Skeletal muscle tissue (tissue), 4 donors: ENCODE results near the gene PAQR8. TPM values are rescaled to one million over a fixed set of nuclear protein-coding genes. Genes with fewer than 3 reads are reported as not detected.

ENCODE experiments used
- H3K27ac ChIP-seq: one replicate; pipeline ENCODE4 v1.7.0; 2013; ENCODE audit warnings: mild to moderate bottlenecking, low read depth, low read length, inconsistent platforms
- H3K27me3 ChIP-seq, 3 donors: one replicate each; pipeline ENCODE4 v1.7.0; 2013; ENCODE audit warnings: low read length in 3 of 3; ENCODE audit not compliant: control insufficient read depth in 3 of 3, insufficient read depth in 3 of 3
- H3K36me3 ChIP-seq, 3 donors: one replicate each; pipeline ENCODE4 v1.7.0; 2013; ENCODE audit warnings: low read length in 3 of 3; ENCODE audit not compliant: control insufficient read depth in 3 of 3, insufficient read depth in 3 of 3
- H3K4me1 ChIP-seq, 3 donors: one replicate each; pipeline ENCODE4 v1.7.0; 2013; ENCODE audit warnings: low read length in 3 of 3, mild to moderate bottlenecking in 3 of 3; ENCODE audit not compliant: control insufficient read depth in 3 of 3, insufficient read depth in 3 of 3
- H3K4me3 ChIP-seq, 3 donors: one replicate each; pipeline ENCODE4 v1.7.0; 2013; ENCODE audit warnings: low read length in 3 of 3
- H3K9ac ChIP-seq, 3 donors: one replicate each; pipeline ENCODE4 v1.7.0; 2013; ENCODE audit warnings: low read length in 3 of 3, mild to moderate bottlenecking in 3 of 3, moderate library complexity in 2 of 3, low read depth in 1 of 3
- H3K9me3 ChIP-seq, 3 donors: one replicate each; pipeline ENCODE4 v1.7.0; 2013; ENCODE audit warnings: low read length in 3 of 3; ENCODE audit not compliant: control insufficient read depth in 3 of 3
- total RNA-seq: library from RNA; depleted of rRNA; stranded (reverse); fragments of >200 nt; gene quantifications from one replicate; pipeline ENCODE4 v1.2.3, GENCODE V29; 2014
- donor health status: Osteomylitis.

PAQR8 gene, protein sequence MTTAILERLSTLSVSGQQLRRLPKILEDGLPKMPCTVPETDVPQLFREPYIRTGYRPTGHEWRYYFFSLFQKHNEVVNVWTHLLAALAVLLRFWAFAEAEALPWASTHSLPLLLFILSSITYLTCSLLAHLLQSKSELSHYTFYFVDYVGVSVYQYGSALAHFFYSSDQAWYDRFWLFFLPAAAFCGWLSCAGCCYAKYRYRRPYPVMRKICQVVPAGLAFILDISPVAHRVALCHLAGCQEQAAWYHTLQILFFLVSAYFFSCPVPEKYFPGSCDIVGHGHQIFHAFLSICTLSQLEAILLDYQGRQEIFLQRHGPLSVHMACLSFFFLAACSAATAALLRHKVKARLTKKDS
- 6.3 TPM for total RNA-seq

DNA sequence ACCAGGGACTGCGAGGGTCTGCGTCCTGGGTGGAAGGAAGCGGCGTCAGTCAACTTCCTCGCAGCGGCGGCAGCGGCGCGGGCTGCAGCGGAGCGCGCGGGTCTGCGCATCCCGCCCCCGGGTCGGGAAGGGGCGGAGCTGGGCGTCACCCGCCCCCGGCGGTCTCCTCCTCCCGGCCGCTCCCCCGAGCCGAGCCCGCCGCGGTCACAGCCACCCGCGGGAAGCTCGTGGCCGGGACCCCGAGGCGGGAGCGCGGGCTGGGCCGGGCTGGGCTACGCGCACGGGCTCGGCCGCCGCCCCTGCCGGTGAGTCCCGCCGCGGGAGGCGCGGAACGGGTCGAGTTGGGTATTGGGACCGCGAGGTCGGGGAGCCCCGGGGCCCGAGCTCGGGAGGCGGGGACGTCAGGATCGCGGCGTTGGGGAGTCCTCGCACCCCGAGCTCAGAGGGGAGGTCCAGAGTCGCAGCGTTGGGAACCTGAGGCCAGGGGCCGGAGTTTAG is at the start of gene PAQR8:
Gene PAQR8, plus strand, starts transcription at position 207 of the 498 bp plus-strand sequence. CDS start 41,063 bp downstream, outside the sequence.
- Histone ChIP-seq H3K27ac (peak within 1 kb of the TSS; percentile 65), H3K4me3 (peak within 1 kb of the TSS; percentile 73 to 80 (median 80)), H3K4me1 (peaks cover 11 to 19% (median 14%) of the 10 kb centered on the region in 3 donors), H3K9ac (peak within 1 kb of the TSS; percentile 66 to 81 (median 70)), H3K36me3 (no peaks in the 10 kb centered on the region), H3K27me3 (peaks cover 8 to 16% (median 14%) of the 10 kb centered on the region in 3 donors), H3K9me3 (no peaks in the 10 kb centered on the region)

DNA sequence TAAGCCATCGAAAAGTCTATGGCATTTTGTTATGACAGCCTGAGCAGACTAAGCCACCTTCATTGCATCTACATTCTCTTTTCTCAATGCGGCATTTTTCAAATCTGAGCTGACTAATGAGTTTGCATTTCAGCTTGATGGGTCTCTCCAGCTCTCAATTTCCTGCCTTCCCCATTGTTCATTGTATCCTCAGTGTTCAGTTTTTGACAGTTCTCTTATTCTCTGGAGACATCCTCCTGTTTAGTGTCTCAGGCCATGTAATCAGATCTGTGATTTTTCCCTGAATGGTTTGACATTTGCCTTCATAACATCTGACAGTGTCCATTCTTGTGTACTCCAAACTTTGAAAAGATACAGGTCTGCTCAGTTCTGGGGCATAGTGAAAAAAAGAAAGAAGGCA is 49.5 kb upstream of the PAQR8 start:
- Histone ChIP-seq H3K9me3 (no peaks in the 10 kb centered on the region), H3K27ac (no peak overlapping the region), H3K9ac (no peak overlapping the region), H3K4me1 (no peaks in the 10 kb centered on the region), H3K4me3 (no peak overlapping the region), H3K27me3 (no peaks in the 10 kb centered on the region), H3K36me3 (no peaks in the 10 kb centered on the region)

DNA sequence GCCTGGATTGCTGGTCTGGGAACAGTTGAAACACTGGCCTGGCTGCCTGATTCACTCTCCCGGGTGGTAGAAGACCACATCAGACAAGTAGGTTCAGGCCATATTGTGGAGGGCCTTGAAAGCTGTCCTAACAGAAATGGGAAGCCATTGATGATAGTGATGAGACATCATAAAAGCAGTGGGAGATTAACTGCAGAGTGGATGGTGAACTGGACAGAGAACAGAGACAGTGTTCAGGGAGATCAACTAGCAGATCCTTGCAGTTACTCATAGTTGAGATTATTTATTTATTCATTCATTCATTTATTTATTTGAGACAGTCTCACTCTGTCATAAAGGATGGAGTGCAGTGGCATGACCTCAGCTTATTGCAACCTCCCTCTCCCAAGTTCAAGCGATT is 47.2 kb upstream of the PAQR8 start:
- no peaks in the 10 kb centered on the region for H3K27me3 ChIP-seq
- H3K36me3 ChIP-seq, result no peaks in the 10 kb centered on the region
- H3K4me3 ChIP-seq, result no peak overlapping the region
- H3K9me3 ChIP-seq, result no peaks in the 10 kb centered on the region
- no peak overlapping the region for H3K9ac ChIP-seq
- H3K27ac ChIP-seq, result no peak overlapping the region
- no peaks in the 10 kb centered on the region for H3K4me1 ChIP-seq

DNA sequence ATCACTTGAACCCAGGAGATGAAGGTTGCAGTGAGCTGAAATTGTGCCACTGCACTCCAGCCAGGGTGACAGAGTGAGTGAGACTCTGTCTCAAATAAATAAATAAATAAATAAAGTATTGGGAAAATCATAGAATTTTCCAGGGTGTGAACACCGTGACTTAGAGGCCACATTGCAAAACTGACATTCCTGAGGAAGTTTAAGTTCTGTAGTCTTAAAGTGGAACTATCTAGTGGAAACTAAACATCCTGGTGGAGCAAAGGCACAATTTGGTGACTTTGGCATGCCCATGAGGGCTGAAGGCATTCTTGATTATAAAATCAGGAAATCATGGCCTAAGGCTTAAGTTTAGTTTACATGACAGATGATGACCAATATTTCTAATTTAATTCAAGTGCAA is 44.7 kb upstream of the PAQR8 start:
- Histone ChIP-seq H3K27me3 (no peaks in the 10 kb centered on the region), H3K4me1 (no peaks in the 10 kb centered on the region), H3K4me3 (no peak overlapping the region), H3K36me3 (no peaks in the 10 kb centered on the region), H3K9me3 (no peaks in the 10 kb centered on the region), H3K27ac (no peak overlapping the region), H3K9ac (no peak overlapping the region)

DNA sequence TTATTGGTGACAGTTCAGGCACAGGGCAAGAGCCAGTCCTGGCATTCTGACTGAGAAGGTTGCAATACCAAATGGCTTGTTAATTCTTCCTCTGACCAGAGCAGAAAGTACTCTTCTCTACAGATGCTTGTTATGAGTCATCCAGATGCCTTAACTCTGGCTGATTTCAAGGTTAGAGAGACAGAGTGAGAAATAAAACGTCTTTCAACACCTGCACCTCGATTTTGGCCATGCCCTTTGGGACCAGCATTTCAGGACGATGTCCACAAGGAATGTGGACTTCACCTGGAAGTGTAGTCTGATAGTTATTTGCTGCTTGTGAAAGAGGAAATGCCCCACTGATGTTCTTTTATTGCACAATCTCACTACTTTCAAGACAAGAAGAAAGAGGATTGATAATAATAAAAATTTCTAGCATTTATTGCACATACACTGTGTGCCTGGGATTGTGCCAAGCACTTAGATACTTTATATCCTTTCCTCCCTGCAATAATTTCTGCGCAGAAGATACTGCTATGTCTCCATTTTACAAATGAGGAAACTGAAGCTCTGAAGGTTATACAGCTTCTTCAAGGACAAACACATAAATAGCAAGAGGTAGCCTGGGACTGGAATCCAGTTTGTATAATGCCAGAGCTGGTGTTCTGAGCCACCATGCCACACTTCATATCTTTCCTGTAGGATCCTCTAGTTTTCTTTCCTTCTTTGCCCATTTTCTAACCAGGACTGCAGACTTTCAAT is 43.9 kb upstream of the PAQR8 start:
- Histone ChIP-seq H3K36me3 (no peaks in the 10 kb centered on the region), H3K27me3 (no peaks in the 10 kb centered on the region), H3K9me3 (no peaks in the 10 kb centered on the region), H3K4me1 (no peaks in the 10 kb centered on the region), H3K9ac (no peak overlapping the region), H3K4me3 (no peak overlapping the region), H3K27ac (no peak overlapping the region)

DNA sequence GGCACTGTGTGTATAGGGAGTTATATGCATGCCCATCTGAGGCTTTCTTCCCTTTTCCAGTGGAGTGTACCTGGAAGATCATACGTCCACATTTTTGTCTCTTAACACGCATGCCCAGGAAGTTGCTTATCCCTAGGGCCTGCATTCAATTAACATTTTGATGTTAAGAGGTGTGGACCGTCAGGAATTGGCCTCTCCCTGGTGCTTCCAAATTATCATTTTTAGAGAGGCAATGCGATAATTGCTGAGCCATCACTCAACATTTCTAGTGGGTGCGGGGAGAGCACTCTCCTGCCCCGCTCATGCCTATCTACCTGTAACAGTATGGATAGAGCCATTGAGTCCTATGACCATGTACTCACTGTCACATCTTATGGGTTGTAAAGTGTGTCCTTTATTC is 37.8 kb upstream of the PAQR8 start:
- no peaks in the 10 kb centered on the region for H3K9me3 ChIP-seq
- H3K27me3 ChIP-seq, result no peaks in the 10 kb centered on the region
- no peak overlapping the region for H3K4me3 ChIP-seq
- H3K9ac ChIP-seq, result no peak overlapping the region
- H3K4me1 ChIP-seq, result no peaks in the 10 kb centered on the region
- H3K36me3 ChIP-seq, result no peaks in the 10 kb centered on the region
- no peak overlapping the region for H3K27ac ChIP-seq

DNA sequence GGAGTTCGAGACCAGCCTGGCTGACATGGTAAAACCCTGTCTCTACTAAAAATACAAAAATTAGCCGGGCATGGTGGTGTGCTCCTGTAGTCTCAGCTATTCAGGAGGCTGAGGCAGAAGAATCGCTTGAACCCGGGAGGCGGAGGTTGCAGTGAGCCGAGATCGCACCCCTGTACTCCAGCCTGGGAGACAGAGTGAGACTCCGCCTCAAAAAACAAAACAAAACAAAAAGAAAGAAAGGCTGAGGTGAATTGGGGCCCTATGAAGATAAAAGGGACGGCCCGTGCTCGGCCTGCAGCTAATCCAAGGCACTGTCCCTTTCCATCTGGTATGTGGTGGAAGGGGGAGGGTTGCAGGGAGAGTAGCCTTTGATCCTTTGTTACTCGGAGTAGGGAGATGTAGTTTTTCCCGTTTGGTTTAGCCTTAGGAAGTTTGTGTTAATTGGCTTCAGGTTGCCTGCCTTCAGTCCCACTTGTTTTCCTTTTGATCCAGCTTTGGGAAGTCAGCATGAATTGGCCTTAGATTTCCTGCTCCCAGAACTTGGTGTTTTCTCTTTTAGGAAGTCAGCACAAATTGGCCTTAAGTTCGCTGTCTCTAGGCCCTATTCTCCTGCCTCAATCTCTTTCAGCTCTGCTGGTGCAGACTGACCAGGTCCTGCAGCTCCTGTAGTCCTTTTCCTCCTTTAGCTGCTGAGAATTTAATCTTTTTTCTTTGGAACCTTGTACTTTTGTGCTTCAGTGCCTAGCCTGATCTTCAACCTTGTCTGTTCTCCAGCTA is 36.1 kb upstream of the PAQR8 start:
- H3K27me3 ChIP-seq, result no peaks in the 10 kb centered on the region
- H3K27ac ChIP-seq, result no peak overlapping the region
- H3K9me3 ChIP-seq, result no peaks in the 10 kb centered on the region
- no peaks in the 10 kb centered on the region for H3K4me1 ChIP-seq
- no peaks in the 10 kb centered on the region for H3K36me3 ChIP-seq
- H3K9ac ChIP-seq, result no peak overlapping the region
- H3K4me3 ChIP-seq, result no peak overlapping the region

DNA sequence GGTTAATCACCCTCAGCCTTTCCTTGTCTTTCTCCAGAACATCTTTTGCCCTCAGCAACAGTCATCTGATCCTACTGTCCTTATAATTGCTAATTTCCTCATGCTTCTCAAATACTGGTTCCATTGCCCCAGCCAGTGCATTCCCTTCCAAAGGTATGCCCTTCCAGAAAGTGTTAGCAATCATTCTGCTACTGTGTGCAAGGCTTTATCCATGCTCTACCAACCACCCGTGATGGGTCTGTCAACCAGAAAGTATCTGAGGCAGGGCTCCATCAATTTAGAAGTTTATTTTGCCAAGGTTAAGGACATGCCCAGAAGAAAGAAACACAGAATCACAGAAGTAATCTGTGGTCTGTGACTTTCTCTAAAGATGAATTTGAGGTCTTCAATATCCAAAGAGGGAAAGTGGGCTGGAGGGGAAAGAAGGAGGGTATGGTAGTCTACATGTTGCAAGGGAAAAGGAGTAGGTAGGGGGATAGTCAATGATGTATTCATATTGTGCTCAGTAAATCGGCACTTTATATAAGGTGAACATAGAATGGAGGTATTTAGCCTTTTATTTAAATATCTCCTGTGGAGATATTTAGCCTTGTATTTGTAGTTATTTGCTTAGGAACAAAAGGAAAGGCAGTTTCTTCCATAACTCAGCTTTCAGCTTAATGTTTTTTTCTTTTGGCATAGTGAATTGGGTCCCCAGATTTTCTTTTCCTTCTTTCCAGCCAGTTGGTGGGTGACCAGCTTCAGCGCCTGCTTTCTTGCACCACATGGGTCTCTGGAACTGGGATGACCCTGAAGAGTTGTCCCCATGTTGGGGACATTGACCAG is 35.2 kb upstream of the PAQR8 start:
- Histone ChIP-seq H3K9me3 (no peaks in the 10 kb centered on the region), H3K4me1 (no peaks in the 10 kb centered on the region), H3K4me3 (no peak overlapping the region)

DNA sequence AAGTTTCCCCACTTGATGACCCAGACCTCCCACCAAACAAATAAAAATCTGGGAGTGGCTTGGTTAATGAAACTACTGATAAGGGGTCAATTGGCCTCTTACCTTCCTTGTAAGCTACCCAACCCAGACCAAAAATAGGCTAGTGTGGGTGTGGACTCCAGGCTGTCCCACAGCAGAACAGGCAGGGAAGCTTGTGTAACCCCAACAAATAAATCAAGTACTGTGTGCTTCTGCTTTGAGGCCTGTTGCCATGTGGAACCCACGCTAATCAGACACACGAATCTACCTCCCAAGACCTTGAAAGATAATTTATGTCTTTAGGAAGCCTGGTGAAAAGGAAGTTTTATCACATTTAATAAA is 33.7 kb upstream of the PAQR8 start:
- Histone ChIP-seq H3K4me3 (no peak overlapping the region), H3K27ac (no peak overlapping the region), H3K36me3 (no peaks in the 10 kb centered on the region), H3K9ac (no peak overlapping the region), H3K27me3 (no peaks in the 10 kb centered on the region), H3K9me3 (no peaks in the 10 kb centered on the region), H3K4me1 (no peaks in the 10 kb centered on the region)

More for the DNA sequence above, 35.2 kb upstream of the PAQR8 start:
- no peak overlapping the region for H3K9ac ChIP-seq
- no peaks in the 10 kb centered on the region for H3K36me3 ChIP-seq
- no peak overlapping the region for H3K27ac ChIP-seq
- no peaks in the 10 kb centered on the region for H3K27me3 ChIP-seq
